Islet precursor cell (in vitro differentiated cells): ENCODE data around the gene KCNK3.
A peak's percentile ranks its signal among the peaks of the same experiment; 100 is the strongest.
"Not testable (repeated sequence)": the region's sequence is repeated elsewhere in the genome, so short reads cannot be mapped to it uniquely, and the experiment has no call there.

ENCODE experiments used
- DNase-seq: peaks from one replicate; pipeline ENCODE4 v3.0.0-alpha.2; 2018

KCNK3 gene

DNA sequence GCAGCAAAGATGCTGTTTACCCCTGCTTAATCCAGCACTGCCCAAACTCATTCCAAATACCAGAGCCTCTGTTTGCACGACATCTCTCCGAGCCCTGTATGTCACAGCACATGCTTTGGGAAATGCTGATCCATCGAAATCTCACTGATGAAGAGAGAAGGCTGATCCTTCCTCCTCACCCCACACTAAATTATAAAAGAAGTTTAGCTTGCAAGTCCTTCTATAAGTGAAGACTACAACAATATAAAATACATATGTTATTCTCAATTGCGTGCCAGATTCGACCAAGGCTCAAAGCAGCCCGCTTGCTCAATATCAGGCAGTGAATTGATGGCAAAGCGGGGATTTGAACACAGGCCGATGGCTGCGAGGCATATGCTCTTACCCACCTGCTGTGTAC lies 40.9 kb downstream of the KCNK3 start:
- no peak for DNase-seq

DNA sequence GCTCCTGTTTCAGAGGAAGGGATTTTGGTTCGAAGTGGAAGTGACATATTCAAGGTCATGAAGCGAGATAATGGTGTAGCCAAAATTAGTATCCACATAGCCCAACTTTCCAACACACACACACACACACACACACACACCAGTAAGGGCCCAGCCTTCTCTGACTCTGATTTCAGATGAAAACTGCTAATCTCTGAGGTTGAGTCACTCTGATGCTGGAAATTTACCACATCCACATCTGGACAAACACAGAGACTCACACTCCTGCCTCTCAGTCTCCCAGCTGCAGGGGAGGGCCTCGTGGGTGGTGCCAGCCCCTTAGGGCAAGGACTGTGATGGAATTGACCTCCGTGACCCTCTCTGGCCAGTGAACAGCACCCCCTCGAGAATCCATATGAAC lies 42.6 kb downstream of the KCNK3 start:
- no peak for DNase-seq

DNA sequence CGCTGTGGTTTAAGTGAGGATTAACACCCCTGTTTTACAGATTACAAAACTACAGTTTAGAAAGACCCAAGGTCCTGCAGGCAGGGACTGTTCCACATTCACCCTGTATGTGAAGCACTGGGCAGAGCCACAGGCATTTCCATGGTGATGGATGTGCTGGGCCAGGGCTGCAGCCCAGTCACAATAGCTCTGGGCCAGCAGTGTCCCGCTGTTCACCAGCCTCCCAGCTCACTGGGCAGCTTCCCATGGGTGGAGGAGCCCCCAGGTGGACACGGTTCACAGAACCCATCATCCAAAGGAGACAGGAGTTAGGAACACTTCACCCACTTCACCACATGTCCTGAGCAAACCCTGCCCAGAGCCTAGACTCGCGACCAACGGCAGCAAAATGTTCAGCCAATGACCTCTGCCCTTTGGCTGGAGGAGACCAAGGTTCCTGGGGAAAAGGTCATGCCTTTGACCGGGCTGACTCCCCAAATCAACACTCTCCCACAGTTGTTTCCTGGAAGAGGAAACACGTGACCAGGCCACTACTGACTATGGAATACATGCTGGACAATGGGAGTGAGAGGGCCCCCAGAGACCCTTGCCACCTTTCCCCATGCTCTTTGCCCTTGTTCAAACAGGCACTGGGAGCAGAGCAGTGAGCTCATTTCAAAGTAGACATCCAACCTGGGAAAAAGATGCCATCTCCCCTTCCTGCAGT lies 43.5 kb downstream of the KCNK3 start:
- no peak for DNase-seq

DNA sequence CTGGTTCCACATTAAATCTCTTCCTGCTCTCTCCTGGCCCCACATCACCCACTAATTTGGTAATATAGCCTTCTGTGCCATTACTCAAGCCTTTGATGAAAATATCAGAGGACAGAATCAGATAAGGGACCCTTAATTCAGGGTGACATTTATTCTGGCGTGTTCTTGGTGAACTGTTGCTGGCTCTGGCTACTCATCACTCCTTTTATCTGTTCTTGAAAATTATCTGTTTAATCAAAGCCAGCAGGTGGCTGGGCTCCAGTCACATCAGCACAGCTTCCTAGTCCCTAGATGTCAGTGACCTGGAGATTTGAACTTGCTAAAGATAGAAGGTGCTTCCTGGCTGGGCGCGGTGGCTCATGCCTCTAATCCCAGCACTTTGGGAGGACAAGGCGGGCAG lies 44.7 kb downstream of the KCNK3 start:
- DNase-seq, result no peak

DNA sequence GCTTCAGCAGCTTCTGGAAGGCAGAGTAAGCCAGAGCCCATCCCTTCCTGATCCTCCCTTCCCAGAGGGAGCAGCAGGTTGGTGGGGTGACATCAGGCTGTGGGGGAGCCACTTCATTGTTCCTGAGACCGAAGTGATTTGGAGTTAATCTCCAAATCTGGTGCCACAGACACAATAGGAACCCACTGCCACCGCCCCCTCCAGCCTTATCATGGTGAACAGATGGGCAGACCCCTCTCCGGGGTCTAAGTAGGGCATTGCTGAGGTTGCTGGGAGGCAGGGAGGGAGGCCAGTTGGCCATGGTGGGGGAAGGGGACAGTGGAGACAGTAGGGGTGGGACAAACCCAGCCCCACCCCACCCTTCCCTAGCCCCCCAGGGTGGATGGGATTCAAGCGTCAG lies 46.0 kb downstream of the KCNK3 start:
- DNase-seq, result no peak

DNA sequence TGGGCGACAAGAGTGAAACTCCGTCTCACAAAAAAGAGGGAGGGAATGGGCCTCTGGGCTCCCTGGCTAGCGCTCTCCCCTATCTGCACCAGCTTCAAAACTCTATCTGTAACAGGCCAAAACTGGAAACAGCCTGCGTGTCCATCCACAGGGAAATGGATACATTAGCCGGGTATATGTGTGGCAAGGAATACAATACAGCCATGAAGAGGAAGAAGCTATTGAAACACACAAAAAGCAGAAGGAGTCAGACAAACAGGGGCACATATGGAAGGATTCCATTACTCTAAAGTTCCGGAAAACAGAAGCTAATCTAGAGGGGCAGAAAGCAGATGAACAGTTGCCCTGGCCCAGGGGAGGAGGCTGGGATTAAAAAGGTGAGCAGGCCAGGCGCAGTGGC lies 47.0 kb downstream of the KCNK3 start:
- DNase-seq, result no peak

DNA sequence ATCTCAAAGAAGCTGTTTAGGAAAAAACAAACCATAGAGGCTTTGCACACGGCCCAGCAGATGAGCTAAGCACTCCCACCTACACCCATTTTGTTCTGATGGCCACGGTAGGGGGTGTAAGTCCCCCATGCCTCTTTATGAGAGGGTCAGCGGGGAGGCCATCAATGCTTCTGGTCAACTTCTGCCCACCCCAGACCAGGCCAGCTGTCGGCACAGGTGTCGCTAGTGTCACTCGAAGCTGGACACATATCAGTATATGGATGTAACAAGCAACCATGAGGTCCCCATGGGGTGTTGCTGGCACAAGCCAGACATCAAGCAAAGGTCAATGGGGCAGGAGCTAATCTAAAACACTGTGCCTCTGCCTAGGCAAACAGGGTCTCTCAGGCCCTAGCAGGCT lies 47.8 kb downstream of the KCNK3 start:
- no peak for DNase-seq

DNA sequence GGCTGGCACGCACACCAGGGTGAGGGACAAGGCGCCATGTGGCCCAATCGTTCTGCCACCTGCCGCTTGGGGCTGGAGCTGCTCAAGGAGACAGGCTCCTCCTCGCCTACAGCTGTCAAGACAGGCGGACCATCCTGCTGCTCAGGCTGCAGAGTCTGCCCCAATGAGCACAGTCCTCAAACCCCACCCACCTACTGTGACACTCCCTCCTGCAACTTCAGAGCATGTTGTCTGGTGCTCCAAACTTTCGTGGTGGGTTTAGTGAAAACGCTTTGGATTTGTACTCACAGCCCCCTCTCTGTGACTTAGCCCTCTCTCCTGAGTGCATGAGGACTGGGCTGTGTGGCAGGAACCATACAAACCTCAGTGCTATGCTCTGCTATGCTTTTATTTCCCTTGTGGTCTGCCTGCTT lies 48.4 kb downstream of the KCNK3 start:
- peak; percentile 78 for DNase-seq

DNA sequence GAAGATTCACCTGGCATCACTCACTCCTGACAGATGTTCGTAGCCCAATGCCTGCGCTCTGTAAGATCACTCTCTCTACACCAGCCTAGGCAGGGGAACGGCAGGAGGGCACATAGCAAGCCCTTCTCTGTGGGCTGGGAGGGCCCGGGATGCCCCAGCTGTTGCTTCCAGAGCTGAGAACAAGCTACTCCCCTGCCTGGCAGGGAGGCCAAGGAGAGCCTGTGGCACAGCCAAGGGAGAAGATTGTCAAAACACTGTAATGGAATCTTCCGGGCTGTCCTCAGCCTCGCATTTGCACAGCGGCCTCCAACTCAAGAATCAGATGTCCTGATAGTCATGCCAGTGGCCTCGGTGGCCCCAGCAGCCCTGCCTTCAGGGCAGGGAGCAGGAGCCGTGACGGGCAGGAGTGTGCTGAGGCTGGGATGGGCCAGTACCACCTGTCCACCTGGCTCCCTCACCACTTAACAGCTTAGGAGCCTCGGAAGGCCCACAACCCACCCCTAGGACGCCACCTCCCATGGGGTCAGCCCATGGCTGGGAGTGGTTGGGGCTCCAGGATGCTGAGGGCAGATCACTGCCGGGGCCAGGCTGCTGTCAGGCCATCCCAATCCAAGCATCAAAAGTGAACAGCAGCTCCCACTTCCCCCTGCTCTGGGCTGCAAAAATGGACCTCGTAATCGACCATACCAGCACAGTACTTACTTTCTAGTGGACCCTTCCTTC lies 49.7 kb downstream of the KCNK3 start:
- DNase-seq, result no peak

DNA sequence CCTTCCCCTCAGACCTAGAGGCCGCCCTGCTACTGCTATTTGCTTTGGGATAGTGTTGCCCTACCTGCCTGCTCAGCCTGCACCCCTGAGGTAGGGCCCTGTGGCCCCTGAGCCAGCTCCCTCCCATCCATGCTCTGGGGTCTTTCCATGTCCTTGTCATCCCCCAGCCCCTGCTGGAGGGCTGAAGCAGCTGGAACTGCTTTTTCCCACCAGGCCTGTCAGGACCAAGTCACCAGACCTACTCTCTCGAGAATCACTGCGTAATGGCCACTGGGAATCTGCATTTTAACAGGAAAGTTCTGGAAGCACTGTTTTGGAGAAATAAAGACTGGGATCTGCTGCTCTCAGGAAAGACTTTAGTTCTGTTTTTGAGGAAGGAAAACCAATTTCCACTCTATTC lies 51.3 kb downstream of the KCNK3 start:
- no peak for DNase-seq

DNA sequence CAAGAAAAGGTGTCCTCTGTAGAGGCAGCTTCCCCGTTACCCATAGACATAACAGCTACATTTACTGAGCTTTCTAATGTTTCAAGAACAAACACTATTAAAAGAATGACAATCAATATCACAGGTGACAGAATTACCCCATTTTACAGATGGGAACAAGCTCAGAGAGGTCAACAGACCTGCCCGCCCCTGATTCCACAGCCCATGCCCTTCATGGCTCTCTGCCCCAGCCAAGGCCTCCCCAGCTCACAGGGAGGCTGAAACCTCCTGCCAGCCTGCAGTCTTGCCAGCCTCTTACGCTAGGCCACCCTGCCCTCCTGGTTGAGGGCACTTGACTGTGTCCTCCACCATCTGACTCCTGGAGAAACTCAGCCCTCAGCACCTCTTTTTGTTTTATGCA lies 52.4 kb downstream of the KCNK3 start:
- no peak for DNase-seq

DNA sequence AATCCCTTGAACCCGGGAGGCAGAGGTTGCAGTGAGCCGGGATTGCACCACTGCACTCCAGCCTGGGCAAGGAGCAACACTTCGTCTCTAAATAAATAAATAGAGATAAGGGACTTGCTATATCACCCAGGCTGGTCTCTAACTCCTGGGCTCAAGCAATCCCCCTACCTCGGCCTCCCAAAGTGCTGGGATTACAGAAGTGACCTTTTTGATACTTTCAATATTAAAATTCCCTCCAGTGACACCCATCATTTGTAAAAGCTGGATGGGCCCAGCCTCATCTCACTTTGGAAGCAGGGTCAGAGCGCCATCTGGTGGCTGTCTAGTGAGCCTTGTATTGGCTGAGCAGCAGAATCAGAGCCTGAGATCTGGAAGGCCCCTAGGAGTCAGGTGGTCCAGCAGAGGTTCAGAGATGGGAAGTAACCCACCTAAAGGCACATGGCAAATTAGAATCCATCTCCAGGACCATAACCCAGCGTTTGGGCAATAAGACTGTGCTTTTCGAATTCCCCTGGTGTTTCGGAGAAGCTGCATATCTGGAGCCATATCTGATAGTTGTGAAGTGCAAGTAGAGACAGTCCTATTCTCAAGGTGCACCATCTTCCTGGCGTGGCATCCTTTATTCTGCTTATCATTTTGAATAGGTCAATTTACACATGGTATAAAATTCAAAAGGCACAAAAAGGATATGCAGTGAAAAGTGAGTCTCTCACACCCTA lies 53.2 kb downstream of the KCNK3 start:
- peak; percentile 87 for DNase-seq

DNA sequence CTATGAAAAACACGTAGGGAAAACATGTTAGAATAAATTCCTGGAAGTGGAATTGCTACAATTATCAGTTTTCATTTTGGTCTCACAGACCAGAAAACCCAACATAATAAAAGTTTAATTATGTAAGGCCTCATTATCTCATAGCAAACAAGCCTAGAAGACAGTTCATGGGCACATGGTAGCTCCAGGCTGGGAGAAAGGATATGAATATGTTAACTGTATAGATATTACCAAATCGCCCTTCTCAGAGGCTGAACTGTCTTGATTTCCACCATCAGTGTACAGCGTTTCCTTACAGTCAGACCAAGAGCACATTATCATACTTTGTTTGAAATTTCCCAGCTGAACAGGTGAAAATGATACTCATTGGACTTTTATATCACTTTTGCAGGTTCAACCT lies 54.4 kb downstream of the KCNK3 start:
- DNase-seq, result no peak

DNA sequence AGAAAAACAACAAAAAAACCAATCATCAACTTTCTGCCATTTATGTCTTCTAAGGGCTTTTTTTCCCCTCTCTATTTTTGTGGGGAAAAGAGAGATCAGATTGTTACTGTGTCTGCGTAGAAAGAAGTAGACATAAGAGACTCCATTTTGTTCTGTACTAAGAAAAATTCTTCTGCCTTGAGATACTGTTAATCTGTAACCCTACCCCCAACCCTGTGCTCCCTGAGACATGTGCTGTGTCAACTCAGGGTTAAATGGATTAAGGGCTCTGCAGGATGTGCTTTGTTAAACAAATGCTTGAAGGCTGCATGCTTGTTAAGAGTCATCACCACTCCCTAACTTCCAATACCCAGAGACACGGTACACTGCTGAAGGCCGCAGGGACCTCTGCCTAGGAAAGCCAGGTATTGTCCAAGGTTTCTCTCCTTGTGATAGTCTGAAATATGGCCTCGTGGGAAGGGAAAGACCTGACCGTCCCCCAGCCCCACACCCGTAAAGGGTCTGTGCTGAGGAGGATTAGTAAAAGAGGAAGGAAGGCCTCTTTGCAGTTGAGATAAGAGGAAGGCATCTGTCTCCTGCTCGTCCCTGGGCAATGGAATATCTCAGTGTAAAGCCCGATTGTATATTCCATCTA lies 57.4 kb downstream of the KCNK3 start:
- not testable (repeated sequence) for DNase-seq

DNA sequence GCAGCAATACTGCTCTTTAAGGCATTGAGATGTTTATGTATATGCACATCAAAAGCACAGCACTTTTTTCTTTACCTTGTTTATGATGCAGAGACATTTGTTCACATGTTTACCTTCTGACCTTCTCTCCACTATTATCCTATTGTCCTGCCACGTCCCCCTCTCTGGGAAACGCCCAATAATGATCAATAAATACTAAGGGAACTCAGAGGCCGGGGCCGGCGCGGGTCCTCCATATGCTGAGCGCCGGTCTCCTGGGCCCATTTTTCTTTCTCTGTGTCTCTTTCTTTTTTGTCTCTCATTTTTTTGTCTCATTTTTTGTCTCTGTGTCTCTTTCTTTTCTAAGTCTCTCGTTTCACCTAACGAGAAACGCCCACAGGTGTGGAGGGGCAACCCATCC lies 57.9 kb downstream of the KCNK3 start:
- not testable (repeated sequence) for DNase-seq

DNA sequence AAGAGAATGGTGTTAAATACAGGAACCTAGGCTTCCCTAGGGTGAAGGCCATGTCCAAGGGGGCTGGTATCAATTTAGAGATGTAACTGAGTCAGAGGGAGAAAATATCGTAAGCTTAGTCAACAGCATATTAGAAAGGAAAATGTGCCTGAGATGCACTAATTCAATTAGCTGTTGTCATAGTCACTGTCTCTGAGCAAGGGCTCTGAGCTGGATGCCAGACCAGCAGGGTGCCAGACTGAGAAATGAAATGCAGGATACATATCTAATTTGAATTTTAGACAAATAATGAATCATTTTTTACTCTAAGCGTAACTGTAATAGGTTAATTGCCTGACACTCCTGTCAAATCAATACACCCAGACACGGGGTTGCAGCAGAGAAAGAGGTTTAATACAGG lies 60.1 kb downstream of the KCNK3 start:
- no peak for DNase-seq

DNA sequence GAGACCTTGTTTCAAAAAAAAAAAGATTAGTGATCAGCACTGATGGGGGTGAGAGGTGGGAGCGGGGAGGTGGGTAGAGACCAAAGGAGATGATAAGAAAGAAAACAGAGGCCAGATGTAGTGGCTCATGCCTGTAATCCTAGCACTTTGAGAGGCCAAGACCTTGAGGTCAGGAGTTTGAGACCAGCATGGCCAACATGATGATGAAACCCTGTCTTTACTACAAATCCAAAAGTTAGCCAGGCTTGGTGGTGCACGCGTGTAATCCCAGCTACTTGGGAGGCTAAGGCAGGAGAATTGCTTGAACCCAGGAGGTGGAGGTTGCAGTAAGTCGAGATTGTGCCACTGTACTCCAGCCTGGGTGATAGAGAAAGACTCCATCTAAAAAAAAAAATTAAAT lies 62.0 kb downstream of the KCNK3 start:
- no peak for DNase-seq

DNA sequence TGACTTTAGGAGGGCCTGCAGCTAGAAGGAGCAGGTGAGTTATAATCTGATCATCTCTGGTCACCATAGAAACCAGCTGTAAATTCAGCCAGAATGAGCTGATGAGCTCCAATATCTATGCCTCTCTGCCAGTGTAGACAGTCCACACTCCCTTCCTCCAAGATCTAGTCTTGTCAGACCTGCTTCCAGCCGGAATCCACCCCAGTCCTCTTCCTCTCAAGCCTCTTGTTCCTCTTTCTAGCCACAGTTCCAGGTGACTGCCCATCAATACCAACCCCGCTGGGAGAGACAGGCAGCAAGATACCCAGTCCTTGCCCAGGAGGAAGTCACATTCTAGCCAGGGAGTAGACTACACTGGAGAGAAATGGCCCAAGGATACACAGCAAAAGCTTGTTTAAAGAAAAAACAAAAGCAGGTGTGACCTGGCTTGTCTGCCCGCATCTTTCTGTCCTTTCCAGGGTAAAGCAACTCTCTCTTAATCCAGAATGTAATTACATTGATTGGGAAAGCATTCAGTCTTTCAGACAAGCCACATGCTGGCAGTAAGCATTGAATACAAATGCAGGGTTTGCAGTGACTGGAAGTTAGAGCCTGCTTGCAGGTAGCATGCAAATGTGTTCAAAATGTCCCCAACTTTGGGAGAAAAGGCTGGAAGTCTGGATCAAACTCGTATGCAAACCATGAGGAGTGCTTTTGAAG lies 62.6 kb downstream of the KCNK3 start:
- DNase-seq, result no peak

DNA sequence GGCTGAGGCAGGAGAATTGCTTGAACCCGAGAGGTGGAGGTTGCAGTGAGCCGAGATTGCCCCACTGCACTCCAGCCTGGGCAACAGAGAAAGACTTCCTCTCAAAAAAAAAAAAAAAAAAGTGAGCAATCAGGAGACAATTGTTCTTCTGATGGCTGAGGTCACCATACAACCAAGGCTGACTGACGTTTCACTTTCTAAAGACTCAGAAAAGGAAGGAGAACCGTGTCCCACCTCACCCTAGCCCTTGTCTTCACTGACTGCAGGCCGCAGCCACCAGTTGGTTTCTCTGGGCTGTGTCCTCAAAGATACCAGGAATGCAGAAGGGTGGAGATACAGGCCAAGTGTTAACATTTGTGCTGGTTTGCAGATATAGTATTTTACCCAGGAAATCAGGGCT lies 63.8 kb downstream of the KCNK3 start:
- no peak for DNase-seq

DNA sequence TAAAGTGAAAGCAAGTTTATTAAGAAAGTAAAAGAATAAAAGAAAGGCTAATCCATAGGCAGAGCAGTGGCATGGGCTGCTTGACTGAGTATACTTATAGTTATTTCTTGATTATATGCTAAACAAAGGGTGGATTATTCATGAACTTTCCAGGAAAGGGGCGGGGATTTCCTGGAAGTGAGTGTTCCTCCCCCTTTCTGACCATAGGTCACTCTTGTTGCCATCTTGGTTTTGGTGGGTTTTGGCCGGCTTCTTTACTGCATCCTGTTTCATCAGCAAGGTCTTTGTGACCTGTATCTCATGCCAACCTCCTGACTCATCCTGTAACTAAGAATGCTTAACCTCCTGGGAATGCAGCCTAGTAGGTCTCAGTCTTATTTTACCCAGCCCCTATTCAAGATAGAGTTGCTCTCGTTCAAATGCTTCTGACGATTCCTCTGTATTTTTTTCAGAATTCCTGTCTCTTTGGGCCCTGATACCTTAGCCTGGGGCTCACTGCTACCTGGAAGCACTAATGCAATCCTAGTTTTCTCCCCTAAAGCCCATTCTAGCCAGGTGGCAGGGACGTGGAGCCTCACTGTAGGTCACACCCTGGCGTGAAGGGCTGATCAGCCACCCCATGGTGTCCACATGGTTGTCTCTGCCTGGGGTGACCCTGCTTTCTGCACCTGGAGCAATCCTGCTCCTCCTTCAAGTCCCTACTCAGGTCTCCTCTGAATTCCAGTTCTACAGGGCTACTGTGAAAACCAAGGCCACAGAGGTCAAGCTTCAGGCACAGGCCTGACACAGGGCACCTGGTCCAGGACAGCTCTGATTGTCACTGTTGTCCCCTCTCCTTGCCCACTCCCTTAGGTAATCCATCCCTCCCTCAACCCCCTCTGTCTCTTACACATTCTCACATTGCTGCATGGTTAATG lies 65.6 kb downstream of the KCNK3 start:
- peak; percentile 95 for DNase-seq

DNA sequence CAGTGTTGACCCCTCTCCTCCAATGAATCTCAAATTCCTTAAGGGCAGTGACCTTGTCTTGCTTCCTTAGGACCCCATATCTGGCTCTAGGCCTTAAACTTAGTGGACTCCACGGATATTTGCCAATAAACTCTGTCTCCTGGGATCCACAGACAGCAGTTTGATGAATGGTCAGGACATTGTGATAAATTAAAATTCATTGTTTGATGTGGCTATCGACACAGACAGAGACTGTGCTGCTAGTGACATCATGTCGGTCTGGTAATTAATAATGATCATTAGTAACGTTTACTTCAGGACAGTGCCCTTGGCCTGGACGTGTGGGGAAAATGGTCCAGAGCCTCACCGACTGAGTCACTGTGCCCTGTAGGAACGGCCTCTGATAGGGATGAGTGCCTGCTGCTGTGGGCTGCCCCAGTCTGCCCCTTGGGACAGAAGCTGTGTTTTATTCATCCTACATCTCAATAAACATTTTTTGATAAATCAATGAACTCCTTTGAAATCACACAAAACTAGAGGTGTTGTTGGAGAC lies 66.3 kb downstream of the KCNK3 start:
- DNase-seq, result no peak

DNA sequence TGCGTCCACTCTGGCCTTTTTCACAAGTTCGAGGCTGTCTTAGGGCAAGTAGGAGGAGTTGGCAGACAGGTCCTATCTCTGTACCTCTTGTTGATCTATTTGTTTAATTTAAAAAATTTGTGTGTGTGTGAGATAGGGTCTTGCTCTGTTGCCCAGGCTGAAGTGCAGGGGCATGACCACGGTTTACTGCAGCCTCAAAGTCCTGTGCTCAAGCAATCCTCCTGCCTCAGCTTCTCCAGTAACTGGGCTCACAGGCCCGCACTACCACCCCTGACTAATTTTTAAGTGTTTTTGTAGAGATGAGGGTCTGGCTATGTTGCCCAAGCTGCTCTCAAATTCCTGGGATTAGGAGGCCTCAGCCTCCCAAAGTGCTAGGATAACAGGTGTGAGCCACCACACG lies 67.3 kb downstream of the KCNK3 start:
- no peak for DNase-seq
